ENCODE data around the gene HTT. TPM values are rescaled to one million over a fixed set of nuclear protein-coding genes. Genes with fewer than 3 reads are reported as not detected.
A peak's percentile ranks its signal among the peaks of the same experiment; 100 is the strongest.

HTT gene
- total RNA-seq, 2 donors from 2014 or later: 51.0 to 55.5 TPM

DNA sequence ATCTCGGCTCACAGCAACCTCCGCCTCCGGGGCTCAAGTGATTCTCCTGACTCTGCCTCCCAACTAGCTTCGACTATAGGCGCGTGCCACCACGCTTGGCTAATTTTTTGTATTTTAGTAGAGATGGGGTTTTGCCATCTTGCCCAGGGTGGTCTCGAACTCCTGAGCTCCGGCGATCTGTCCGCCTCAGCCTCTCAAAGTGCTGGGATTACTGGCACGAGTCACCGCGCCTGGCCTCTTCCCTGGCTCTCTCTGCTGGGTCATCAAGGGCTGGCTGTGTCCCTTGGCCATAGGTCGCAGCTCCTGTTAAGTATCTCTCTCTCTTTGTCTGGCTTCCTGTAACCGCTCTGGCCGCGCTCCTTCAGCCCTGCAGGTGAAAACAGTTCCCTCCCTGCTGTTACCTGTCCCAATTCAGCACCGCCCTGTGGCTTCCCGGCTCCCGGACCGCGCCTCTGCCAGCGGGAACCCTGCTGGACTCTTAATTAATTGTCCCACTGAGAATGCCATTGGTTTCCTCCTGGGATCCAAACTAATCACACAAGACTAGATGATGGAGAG is 217.0 kb downstream of the HTT start:
- H3K9ac ChIP-seq (ENCODE audit: low read depth in 2 of 2, low read length in 2 of 2): peak overlapping the region; percentile 78 to 88
- H3K4me1 ChIP-seq: peaks cover 2% of the 10 kb centered on the region
- H3K4me3 ChIP-seq: peak overlapping the region; percentile 74
- H3K9me3 ChIP-seq: no peaks in the 10 kb centered on the region
- H3K36me3 ChIP-seq: no peaks in the 10 kb centered on the region
- intact Hi-C loops (cut with DNase I): no loop called here
- no peak for TF ChIP-seq CTCF (IDR thresholded peaks at IDR 0.05)
- H3K27ac ChIP-seq: peak overlapping the region; percentile 96
- peak; percentile 73 for DNase-seq
- peaks cover 4% of the 10 kb centered on the region for H3K27me3 ChIP-seq

DNA sequence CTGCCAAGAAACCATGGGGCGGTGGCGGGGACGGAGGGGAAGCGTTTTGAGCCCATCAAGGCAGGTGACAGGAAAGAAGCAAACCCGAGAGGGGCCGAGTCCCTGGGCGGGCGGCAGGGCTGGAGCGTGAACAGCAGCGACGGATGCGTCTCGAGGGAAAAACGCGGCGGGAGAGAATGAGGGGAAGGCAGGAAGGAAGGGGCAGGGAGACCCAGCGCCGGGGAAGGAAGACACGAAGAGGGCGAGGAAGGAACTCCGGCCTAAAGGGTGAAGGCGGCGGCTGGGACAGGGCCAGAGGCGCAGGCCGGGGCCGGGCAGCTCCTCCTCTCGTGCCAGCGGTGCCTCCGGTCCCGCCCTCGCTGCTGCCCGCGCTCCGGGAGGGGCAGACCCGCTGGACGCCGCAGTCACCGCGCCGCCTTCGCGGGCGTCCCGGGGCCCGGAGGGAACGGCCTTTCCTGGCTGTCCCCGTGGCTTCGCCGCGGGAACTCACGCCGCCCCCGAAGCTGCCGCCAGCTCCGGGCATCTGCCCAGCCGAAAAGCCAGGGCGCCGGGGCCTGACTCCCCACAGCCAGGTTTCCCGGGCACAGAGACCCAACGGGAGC is 217.6 kb downstream of the HTT start:
- DNase-seq: peak; percentile 78
- peak overlapping the region; percentile 74 for H3K4me3 ChIP-seq
- H3K9me3 ChIP-seq: no peaks in the 10 kb centered on the region
- no peak for TF ChIP-seq CTCF (IDR thresholded peaks at IDR 0.05)
- no peaks in the 10 kb centered on the region for H3K36me3 ChIP-seq
- H3K27ac ChIP-seq: peak overlapping the region; percentile 96
- peaks cover 2% of the 10 kb centered on the region for H3K4me1 ChIP-seq
- intact Hi-C loops (cut with DNase I): no loop called here
- peak overlapping the region; percentile 78 to 88 for H3K9ac ChIP-seq (ENCODE audit: low read depth in 2 of 2, low read length in 2 of 2)
- H3K27me3 ChIP-seq: no peaks in the 10 kb centered on the region

GRCh38 chr4:3292571-3293400 is 218.3 kb downstream of the HTT start, which contains the start of gene RGS12:
TSS of gene RGS12 (plus strand) at chr4:3293021. CDS start at chr4:3316171, 23,150 bp downstream.
- no peaks in the 10 kb centered on the region for H3K27me3 ChIP-seq
- no peak for TF ChIP-seq CTCF (IDR thresholded peaks at IDR 0.05)
- H3K9me3 ChIP-seq: no peaks in the 10 kb centered on the region
- DNase-seq: peak; percentile 96
- H3K36me3 ChIP-seq: no peaks in the 10 kb centered on the region
- peak within 1 kb of the TSS; percentile 78 to 88 for H3K9ac ChIP-seq (ENCODE audit: low read depth in 2 of 2, low read length in 2 of 2)
- intact Hi-C loops (cut with DNase I): no loop called here
- peak within 1 kb of the TSS; percentile 96 for H3K27ac ChIP-seq
- H3K4me3 ChIP-seq: peak within 1 kb of the TSS; percentile 74
- peaks cover 2% of the 10 kb centered on the region for H3K4me1 ChIP-seq

Other genes starting within 250 kb of the HTT start
- 100 to 1,000 TPM; 223 to 233 TPM for gene ADD1, start 230.8 kb upstream of the HTT start, total RNA-seq
- gene NOP14, start 111.3 kb upstream of the HTT start, total RNA-seq: 10 to 100 TPM; 16.5 to 40.4 TPM
- gene GRK4, start 111.1 kb upstream of the HTT start, total RNA-seq: 1 to 10 TPM in 1 of 2 donors, under 1 TPM in 1; 0.77 to 1.7 TPM
- not detected for gene HTT-AS, start 143 bp upstream of the HTT start, total RNA-seq
- gene MSANTD1, start 174.5 kb downstream of the HTT start, total RNA-seq: 1 to 10 TPM in 1 of 2 donors, under 1 TPM in 1; 0.40 to 1.3 TPM
- gene RGS12, start 218.3 kb downstream of the HTT start, total RNA-seq: 10 to 100 TPM; 18.0 to 25.7 TPM